Transverse colon (tissue), 3 donors: ENCODE data around the gene GRIN2B.

Source experiments
- EP300 ChIP-seq: sonication (generic); formaldehyde crosslinking; IDR thresholded peaks from one replicate; pipeline ENCODE4 v1.6.1; 2017; ENCODE audit warnings: antibody characterized with exemption, low read depth
- TF ChIP-seq, protein P1 (sequence below), 5 experiments: fragments of 200-600 bp in 3 of 5; fragments of 450-650 bp in 2 of 5; sonication (generic) in 3 of 5; IDR thresholded peaks; 1 replicate in 2 of 5; 2 replicates in 3 of 5; pipeline ENCODE4 v1.5.1; 2016 to 2017; ENCODE audit warnings: antibody characterized with exemption in 5 of 5, inconsistent platforms in 3 of 5, mild to moderate bottlenecking in 2 of 5, moderate library complexity in 1 of 5

DNA sequence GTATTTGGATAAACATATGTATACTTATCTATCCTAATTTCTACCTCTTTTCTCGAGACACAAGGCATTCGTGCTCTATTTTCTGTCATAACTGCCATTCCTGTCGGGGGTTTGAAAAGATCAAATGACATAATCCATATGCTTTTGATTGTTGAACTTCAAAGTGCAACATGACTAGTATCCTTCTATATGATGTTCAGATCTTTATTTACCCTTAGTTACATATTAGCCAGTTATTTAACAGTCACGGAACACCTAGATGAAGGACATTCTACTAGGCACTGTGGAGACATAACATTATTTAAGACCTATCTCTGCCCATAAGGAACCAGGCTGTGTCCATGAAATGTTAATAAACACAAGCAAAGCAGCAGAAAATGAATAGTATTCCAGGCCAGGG lies 11.2 kb upstream of the GRIN2B start:
- TF ChIP-seq, protein P1, sequence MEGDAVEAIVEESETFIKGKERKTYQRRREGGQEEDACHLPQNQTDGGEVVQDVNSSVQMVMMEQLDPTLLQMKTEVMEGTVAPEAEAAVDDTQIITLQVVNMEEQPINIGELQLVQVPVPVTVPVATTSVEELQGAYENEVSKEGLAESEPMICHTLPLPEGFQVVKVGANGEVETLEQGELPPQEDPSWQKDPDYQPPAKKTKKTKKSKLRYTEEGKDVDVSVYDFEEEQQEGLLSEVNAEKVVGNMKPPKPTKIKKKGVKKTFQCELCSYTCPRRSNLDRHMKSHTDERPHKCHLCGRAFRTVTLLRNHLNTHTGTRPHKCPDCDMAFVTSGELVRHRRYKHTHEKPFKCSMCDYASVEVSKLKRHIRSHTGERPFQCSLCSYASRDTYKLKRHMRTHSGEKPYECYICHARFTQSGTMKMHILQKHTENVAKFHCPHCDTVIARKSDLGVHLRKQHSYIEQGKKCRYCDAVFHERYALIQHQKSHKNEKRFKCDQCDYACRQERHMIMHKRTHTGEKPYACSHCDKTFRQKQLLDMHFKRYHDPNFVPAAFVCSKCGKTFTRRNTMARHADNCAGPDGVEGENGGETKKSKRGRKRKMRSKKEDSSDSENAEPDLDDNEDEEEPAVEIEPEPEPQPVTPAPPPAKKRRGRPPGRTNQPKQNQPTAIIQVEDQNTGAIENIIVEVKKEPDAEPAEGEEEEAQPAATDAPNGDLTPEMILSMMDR (IDR thresholded peaks at IDR 0.05): no peak
- no peak for TF ChIP-seq EP300
